A172 (cell line): ENCODE measurements around the gene LINS1. TPM values are rescaled to one million over a fixed set of nuclear protein-coding genes. Genes with fewer than 3 reads are reported as not detected.

Source experiments
- DNase-seq: peaks from one replicate; pipeline ENCODE4 v3.0.0-alpha.2; 2015; ENCODE audit warnings: low spot score
- total RNA-seq: library from RNA; depleted of rRNA; stranded (reverse); fragments of >200 nt; shearing (Covaris generic); gene quantifications from 2 replicates; pipeline ENCODE4 v1.2.3, GENCODE V29; 2014; rRNA removed

Gene LINS1
- total RNA-seq: 6.9 and 9.4 TPM in 2 replicates

GRCh38 chr15:100602064-100602822 is at the start of gene LINS1, which contains the start of gene ASB7:
Gene LINS1 (minus strand): TSS chr15:100602184. CDS start chr15:100580842, 21,342 bp downstream.
Gene ASB7 (plus strand): TSS chr15:100602589. CDS start chr15:100612217, 9,628 bp downstream.
- DNase-seq: peak; percentile 99

DNA sequence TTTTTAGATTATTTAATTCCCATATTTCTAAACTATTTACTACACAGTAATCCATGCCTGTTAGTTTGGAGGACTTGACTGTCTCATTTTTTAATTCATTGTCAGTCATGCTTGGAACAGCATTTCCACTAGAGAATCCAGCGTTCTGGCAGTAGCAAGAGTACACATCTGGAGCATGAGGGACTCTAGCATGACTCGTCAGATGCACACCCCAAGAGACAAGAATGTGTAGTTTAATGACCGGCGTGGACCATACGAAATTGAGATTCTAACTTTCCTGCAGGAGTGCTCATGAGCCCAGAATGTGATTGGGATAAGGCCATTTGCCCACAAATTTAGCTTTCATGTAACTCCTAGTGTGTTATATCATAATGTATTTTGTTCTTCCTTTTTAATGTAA is 49.3 kb upstream of the LINS1 start:
- DNase-seq: no peak

GRCh38 chr15:100650685-100651084 is 48.7 kb upstream of the LINS1 start:
- no peak for DNase-seq

GRCh38 chr15:100648951-100649350 is 47.0 kb upstream of the LINS1 start:
- DNase-seq: no peak

DNA sequence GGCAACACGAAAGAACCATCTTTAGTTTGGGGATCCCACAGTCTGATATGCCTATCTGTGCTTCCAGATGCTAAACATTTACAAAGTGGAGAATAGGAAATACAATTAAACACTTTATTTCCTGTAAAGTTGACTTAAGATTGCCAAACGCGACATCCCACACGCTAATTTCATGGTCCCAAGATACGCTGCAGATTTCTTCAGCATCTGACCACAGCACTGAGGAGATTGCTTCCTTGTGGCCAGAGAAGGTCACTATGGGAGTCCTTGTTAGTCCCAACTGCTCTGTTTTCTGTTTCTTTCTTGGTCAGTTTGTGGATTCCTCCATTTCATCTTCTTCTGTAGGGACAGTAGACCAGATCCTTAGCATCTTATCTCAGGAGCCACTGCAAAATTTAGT is 43.7 kb upstream of the LINS1 start:
- DNase-seq: no peak

DNA sequence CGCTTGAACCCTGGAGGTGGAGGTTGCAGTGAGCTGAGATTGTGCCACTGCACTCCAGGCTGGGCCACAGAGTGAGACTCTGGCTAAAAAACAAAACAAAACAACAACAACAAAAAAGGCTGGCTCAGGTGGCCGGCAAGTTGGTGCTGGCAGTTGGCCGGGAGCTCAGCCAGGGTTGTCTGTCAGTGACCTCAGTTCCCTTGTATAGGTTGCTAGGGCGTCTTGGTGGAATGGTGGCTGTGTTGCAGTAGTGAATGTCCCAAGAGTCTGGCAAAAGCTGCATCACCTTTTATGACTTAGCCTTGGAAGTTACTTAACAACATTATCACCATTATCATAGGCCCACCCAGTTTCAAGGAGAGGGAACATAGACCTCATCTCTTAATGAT is 41.0 kb upstream of the LINS1 start:
- no peak for DNase-seq

DNA sequence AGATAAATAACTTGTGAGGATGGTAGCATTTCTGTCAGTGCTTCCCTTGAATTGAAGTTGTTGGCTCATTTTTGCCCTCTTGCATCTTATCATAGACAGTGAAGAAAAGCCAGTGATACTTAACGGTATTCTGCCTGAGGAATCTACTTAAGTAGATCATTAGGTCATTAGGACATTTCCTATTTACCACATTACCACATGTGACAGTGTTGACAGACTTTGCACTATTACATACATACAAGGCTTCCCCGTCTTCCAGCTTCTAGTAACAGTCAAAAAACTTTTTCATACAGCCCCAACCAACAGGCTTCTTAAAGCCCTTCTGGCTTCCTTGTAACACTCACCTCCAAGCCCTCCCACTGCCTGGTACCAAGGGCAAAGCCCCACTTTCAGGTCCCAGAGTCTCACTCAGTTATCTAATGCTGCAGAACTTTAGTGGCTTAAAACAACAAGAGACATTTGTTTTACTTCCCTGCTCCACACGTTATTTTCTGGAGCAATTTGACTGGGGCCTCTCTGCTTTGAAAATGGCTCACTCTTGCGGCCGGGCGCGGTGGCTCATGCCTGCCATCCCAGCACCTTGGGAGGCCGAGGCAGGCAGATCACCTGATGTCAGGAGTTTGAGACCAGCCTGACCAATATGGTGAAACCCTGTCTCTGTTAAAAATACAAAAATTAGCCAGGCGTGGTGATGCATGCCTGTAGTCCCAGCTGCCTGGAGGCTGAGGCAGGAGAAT is 40.4 kb upstream of the LINS1 start:
- DNase-seq: no peak

DNA sequence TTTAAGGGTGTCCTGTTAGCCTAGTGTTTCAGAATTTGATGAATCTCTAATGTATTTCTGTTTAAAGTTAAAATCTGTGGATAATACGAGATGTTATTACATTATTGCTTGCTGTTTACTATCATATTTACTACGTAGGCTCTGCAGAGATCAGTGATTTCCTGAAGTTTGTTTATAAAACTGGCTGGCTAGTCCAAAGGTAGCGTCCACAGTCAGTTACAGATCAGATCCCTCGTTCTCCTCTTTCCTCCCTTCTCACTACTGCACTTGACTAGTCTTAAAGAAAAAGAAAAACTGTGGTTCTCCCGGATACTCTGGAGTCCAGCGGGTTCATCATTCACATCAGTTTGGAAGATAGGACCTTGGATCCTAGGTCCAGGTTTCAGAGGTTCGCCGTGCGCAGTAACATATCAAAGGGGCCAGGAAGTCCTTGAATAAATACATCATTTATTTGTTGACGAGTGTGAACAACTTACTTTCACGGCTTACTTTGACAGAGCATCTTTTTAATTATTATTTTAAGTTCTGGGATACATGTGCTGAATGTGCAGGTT is 36.3 kb upstream of the LINS1 start:
- DNase-seq: no peak

- DNase-seq: no peak
Measured at GRCh38 chr15:100635406-100636071, 33.6 kb upstream of the LINS1 start.

DNA sequence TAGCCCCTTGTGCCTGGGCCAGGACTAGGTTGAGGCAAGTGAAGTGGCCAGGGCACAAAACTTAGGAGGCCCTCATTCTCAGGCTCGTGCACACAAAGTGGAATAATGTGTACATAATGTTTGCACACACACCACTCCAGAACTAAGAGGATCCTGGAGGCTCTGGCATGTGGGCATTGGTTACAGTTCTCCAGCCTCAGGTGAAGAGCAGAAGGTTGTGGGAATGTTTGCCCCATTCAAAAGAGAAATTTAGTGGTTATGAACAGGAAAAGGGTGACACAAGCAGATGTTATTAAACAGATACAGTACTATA is 31.7 kb upstream of the LINS1 start:
- no peak for DNase-seq

DNA sequence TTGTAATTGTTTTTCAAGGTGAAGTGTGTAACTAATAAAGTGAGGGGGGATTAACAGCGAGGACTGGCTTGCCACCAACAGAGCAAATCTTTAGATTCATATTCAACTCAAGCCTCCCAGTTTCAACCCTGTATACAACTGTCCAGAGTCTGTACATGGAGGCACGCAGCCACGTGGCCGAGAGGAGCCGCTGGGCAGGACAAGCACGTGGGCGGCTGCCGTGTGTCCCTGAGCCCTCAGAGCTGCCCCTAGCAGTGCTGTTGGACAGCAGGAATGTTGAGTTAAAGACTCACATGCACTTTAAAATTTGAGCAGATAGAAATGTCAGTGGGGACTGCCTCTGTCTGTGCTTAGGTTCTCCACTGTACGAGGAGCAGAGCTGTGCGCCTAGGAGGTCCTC is 29.8 kb upstream of the LINS1 start:
- DNase-seq: no peak

DNA sequence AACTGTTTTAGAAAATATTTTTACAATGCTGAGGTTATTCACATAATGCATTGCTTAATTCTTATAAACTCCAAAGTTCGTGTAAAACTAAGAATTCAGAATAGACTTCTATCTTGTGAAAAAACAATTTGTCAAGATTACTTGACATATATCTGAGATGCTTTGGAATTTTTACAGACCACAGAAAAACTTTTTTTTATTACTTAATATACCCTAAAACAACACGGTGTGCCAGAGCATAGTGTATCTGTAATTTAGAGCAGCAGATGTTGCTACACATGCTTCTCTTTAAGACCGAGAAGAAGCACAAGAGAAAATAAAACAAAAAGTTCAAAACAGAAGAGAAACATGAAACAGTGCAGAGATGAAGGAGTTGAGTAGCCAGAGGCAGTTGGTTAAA is 26.8 kb upstream of the LINS1 start:
- peak; percentile 1 for DNase-seq

DNA sequence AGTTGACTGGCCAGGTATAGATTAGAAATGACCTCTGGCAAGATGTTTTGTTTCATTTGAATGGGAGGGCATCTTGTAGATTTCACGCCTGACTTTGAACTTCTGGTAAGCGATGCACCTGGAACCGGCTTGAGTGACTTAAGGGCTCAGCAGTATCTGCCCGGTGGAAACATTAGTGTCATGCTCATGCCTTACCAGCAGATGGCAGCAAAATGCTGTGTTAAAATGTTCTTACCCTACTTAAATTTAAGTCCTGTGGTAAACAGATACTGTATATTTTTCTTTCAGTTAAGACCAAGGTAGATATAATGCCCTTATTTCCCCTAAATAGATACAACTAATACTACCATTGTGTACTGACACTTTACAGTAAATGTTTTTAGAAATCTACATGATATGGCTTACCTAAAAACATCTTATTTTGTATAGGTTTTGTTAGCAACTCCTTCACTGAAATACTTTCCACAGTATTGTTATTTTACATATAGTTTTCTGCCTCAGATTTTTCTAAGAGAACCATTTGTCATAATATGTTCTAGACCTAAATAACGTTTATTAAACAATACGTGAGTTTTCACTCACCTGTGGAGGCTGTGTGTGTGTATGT is 25.9 kb upstream of the LINS1 start:
- DNase-seq: peak; percentile 69

DNA sequence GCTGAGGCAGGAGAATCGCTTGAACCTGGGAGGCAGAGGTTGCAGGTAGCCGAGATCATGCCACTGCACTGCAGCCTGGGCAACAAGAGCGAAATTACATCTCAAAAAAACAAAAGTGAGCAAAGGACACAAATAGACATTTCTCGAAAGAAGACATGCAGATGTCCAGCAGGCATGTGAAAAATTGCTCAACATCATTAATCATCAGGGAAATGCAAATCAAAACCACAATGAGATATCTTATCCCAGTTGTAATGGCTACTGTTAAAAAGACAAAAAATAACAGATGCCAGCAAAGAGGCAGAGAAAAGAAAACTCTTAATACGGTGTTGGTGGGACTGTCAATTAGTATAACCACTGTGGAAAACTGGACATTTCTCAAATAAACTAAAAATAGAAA is 21.3 kb upstream of the LINS1 start:
- no peak for DNase-seq

DNA sequence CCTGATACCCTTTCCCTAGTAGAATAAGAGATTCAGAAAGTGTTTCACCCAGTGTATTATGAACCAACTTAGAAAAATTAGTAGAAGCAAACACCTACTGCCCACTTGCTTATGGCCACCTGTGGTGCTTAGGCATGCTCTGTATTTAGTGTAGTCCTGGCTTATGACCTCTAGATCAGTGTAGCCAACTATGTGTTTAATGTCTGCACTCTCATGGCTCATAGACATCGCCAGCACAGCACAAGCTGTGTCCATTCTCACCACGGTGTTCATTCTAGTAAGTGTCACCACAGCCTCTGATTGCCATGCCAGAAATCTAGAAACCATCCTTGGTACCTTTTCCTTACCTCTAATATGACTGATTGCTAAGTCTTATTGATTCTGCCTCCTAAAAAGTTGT is 14.7 kb upstream of the LINS1 start:
- DNase-seq: no peak

DNA sequence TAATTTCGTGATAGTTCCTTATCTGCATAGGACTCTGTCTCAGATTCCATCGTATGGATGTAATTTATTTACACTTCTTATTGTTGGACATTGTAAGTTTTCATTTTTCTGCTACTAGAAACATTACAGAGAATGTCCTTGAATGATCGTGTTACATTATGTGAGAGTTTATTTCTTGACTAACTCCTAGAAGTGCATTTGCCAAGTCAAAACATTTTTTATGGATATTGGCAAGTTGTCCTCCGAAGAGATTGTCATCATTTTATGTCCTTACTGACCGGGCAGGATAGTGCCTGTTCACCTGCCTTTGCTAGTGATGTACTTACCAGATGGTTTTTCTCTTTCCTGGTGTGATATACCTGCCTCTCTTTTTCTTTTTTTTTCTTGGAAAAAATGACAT is 13.8 kb upstream of the LINS1 start:
- DNase-seq: no peak

DNA sequence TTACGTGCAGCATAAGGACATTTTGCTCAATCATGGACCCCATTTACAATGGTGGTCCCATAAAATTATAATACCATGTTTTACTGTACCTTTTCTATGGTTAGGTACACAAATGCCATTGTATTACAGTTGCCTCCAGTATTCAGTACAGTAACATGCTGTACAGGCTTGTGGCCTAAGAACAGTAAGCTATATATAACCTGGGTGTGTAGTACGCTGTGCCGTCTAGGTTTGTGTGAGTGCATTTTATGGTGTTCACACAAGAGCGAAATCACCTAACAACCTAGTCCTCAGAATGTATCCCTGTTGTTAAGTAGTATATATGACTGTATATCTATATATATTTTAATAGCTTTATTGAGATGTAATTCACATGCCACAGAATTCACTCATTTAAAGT is 12.9 kb upstream of the LINS1 start:
- DNase-seq: no peak

DNA sequence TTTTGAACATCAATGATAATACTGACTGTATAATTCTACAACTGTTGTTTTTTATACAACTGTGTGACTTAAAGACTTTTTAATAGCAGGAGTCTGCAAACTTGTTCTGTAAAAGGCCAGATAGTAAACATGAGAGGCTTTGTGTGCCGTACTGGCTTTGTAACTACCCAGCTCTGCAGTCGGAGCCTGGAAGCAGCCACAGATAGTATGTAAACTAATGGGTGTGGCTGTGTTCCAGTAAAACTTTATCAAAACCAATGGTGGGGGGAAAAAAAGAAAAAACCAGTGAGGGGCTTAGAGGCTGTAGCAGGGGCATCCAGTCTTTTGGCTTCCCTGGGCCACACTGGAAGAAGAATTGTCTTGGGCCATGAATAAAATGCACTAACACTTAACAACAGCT is 12.4 kb upstream of the LINS1 start:
- DNase-seq: no peak

- no peak for DNase-seq
Measured at GRCh38 chr15:100613208-100613607, 11.2 kb upstream of the LINS1 start.

- DNase-seq: no peak
Measured at GRCh38 chr15:100612539-100612938, 10.6 kb upstream of the LINS1 start.

DNA sequence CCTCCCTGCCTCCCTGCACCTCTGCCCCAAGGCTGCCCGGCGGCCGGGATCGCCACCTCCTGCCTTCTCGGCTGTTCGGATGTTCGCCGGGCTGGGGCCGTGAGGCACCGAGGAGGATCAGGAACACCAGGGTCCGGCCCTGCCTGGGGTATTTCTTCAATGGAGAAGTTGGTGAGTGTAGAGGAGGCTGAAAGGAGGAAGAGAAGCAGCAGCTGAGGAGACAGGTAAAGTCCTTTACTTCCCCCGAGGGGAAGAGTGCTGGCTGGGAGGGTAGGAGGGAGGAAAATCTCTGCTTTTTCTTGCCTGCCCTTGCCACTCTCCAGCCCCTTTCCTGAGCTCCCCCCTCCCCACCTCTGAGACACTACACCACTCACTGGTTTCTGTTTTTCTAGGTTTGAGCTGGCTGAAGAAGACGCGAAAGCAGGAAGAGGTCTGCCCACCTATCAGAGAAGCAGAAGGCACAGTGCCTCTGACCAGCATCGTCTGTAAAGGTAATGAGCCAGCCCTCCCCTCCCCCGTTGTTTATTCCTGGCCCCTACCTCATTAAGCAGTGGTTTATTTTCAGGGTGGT is 924 bp upstream of the LINS1 start:
- DNase-seq: no peak

GRCh38 chr15:100601617-100602063 is 344 bp downstream of the LINS1 start:
- no peak for DNase-seq
